ENCODE results near the gene NAPB. TPM values are rescaled to one million over a fixed set of nuclear protein-coding genes. Genes with fewer than 3 reads are reported as not detected.

NAPB gene
- total RNA-seq, 2 experiments from 2014 or later: 9.7 to 10.3 TPM

DNA sequence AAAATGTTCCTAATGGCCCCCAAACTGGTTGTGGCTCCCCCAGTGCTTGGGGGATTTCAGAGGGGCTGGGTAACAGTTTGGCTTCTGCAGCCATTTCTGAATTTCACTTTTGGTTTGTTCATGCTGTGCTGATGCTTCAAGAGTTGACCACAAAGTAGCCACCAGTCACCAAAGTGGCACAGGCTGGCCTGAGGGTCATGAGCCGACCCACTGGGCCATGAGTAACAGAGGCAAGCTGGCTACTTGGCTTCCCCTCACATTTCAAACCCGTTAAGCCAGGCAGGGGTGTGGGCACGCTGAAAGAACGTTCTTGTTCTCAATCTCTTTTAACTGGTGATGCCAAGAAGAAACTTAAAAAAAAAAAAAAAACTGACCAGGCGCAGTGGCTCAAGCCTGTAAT, 85.8 kb downstream of the NAPB start:
- CTCF ChIA-PET: no interaction called here
- POLR2A ChIA-PET: no interaction called here

DNA sequence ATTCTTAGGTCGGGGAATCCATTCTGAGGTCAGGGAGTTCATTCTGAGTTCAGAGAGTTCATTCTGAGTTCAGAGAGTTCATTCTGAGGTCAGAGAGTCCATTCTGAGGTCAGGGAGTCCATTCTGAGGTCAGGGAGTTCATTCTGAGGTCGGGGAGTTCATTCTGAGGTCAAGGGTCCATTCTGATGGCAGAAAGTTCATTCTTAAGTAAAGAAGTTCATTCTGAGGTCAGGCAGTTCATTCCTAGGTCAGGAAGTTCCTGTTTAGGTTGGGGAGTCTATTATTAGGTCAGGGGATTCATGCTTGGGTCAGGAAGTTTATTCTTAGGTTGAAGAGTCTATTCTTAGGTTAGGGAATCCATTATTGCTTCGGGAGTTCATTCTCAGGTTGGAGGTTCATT, 87.2 kb downstream of the NAPB start:
- ChIA-PET CTCF (no interaction called here), POLR2A (no interaction called here)

DNA sequence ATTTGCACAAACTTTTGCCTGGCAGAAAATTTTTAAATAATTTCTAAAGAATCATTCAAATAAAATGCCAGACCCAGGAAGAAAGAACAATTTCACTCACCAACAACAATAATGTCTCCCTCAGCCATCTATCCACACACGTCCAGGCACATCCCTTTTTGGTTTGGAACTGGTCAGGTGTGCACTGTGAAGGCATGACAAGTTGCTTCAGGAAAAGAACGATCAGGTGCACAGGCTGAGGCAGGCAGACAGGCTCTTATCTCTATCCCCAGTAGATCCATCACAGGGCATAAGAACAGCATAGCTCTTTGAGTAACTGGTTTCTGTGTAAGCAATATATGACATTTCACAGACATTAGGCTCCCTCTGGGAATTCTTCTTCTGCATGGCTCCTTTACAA, 88.8 kb downstream of the NAPB start:
- POLR2A ChIA-PET: no interaction called here

DNA sequence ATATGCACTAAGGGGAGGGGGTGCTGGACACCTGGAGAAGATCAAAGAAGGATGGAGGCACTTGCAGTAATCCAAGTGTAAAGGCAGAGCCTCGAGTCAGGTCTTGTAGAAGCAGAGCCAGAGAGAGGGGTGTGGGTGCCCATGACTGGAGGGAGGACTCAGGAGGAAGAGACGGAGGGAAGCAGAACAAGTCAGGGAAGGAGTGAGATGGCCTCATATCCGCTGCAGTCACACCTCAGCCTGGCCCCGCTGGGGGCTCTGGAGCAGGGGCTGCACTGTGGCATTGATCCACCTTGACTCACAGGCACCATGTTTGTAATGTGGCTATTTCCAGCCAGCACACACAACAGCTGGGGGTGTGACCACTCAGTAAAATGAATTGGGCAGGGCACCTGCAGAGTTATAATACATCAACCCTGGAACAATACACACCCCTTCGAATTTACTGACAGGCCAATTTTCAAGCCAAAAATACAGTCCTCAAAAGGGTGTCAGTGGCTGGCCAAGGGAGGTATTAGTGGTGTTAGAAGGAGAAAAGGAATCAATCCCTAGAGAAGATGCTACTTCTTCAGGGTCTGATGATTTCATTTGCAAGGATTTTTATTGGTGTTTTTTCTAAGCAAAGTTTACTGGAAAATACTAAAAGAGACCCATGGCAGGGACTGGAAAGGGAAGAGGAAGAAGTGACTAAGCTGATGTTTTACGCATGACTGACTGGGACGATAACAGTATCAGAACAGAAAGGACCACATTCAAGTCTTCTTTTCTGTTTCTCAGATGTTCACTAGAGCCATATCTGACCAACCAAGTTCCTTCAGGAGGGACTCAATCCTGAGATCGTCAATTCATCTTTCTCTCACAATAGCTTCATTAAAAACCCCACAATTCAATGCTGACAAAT, 89.6 kb downstream of the NAPB start:
- POLR2A ChIA-PET: no interaction called here

More for the DNA sequence above, 88.8 kb downstream of the NAPB start:
- CTCF ChIA-PET: no interaction called here

DNA sequence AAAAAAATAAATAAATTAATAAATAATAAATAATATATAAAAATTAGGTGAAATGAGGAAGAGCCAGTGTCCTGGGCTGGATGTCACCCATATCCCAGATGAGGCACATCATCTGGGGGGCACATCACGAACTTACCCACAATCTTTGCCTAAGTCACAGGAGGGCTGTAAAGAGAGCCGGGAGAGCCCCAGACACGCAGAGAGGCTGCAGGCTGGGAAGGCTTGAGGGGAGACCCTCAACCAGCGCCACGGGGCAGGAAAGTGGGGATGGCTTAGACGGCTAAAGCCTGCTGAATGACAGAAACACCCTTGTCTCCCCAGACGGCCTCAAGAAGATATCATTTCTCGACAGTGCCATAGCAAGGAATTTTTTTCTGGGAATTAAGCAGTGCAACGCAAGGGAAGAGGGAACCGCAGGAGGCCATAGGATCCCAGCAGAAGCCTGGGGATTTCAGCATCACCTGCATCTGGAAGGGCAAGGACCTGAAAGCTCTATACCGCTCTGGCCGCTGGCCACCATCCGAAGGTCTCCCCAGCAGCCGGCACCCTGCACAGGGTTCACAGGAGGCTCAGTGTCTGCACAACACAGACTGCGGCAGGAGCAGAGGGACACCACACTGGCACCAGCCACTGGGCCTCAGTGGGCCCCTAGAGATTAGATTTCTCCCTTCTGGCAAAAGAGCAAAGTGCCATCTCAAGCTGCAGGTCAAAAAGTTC, 93.5 kb downstream of the NAPB start:
- POLR2A ChIA-PET: no interaction called here
- CTCF ChIA-PET: no interaction called here

More for the DNA sequence above, 89.6 kb downstream of the NAPB start:
- CTCF ChIA-PET: no interaction called here

DNA sequence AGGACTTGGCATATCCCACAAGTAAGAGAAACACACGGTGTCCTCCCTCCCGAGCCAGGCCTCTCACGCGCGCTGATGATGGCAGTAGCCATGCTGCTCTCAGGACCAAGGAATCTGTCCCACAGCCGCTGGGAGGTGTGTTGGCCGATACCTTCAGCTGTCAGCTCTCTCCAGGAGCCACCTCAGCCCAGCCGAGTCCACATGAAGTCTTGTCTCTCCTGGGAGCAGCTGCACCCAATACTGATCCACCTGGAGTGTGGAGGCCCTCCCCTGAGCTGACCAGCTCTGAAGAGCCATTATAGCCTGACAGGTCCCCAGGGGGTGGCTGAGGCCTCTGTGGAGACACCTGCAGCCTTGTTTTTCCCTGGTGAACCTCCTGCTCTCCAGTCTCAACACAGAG, 94.5 kb downstream of the NAPB start:
- POLR2A ChIA-PET: no interaction called here
- CTCF ChIA-PET: no interaction called here

DNA sequence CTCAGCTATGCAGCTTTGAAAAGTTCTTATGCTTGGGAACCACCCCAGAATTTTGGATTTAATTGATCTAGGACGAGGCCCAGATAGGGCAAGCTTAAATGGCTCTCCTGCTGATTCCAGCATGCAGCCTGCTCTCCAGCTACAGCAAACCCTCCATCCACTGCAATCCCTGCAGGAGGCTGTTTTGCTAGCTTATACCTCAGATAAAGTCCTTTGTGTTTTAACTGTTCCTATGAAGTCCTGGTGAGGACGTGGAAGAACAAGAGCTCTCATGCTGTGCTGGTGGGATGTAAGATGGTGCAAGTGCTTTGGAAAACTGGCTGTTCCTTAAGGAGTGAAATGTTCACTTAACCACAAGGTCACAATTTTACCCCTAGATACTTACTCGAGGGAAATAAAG, 96.2 kb downstream of the NAPB start:
- ChIA-PET CTCF (no interaction called here), POLR2A (no interaction called here)

Other genes starting within 250 kb of the NAPB start
- 10 to 100 TPM; 48.7 to 50.2 TPM for gene NXT1, start 70.7 kb downstream of the NAPB start, total RNA-seq
- gene GZF1, start 59.3 kb downstream of the NAPB start, total RNA-seq: 10 to 100 TPM; 12.2 to 13.1 TPM
- not detected for gene CSTL1, start 18.2 kb upstream of the NAPB start, total RNA-seq
- not detected for gene CST11, start 31.4 kb upstream of the NAPB start, total RNA-seq
- not detected for gene CST8, start 69.6 kb upstream of the NAPB start, total RNA-seq
- not detected for gene CST9L, start 147.0 kb upstream of the NAPB start, total RNA-seq
- not detected for gene CST9, start 184.4 kb upstream of the NAPB start, total RNA-seq
- under 1 TPM; 0.86 to 0.99 TPM for gene CST3, start 216.5 kb upstream of the NAPB start, total RNA-seq